Psoas muscle (tissue), 8 donors: Measurements from ENCODE around the gene BBS1. TPM values are rescaled to one million over a fixed set of nuclear protein-coding genes. Genes with fewer than 3 reads are reported as not detected.

ENCODE experiments used
- ATAC-seq, 4 donors: fragments of 200-7000 bp; cut with Tn5 transposase; one replicate each; pipeline ENCODE4 v1.9.1; 2020; ENCODE audit warnings: moderate library complexity in 3 of 4, mild to moderate bottlenecking in 2 of 4
- DNase-seq, 2 donors: peaks; one replicate each; pipeline ENCODE4 v3.0.0-alpha.2; 2020
- H3K27ac ChIP-seq: fragments of 200-600 bp; one replicate; pipeline ENCODE4 v1.8.0; 2022
- H3K27me3 ChIP-seq, 3 donors: fragments of 200-600 bp in 1 of 3; one replicate each; pipeline versions ENCODE4 v1.6.1 to v1.8.0; 2013 to 2022; ENCODE audit warnings: low read length in 2 of 3, mild to moderate bottlenecking in 2 of 3, moderate library complexity in 1 of 3; ENCODE audit not compliant: insufficient read depth in 3 of 3
- H3K36me3 ChIP-seq, 2 donors: fragments of 200-600 bp in 1 of 2; one replicate each; pipeline versions ENCODE4 v1.6.1 to v1.8.0; 2013 to 2022; ENCODE audit warnings: low read depth in 1 of 2, mild to moderate bottlenecking in 1 of 2, moderate library complexity in 1 of 2; ENCODE audit not compliant: insufficient read depth in 1 of 2
- H3K4me1 ChIP-seq: fragments of 200-600 bp; one replicate; pipeline ENCODE4 v1.8.0; 2022
- H3K4me3 ChIP-seq: fragments of 200-600 bp; one replicate; pipeline ENCODE4 v1.8.0; 2022; ENCODE audit warnings: mild to moderate bottlenecking
- H3K9me3 ChIP-seq: fragments of 200-600 bp; one replicate; pipeline ENCODE4 v1.8.0; 2022
- WGBS, 3 donors: extraction: QIAGEN DNeasy Blood & Tissue Kit; methylation state at CpG; one replicate each; pipeline versions ENCODE4 v1.1.6 to v1.1.7; 2013; 5-methylcytosine and 5-hydroxymethylcytosine counted together
- intact Hi-C, 2 donors: fragments of 100-400 bp; cut with DNase I; formaldehyde crosslinking; loops; one replicate each; pipeline versions ENCODE4 v1.11.0 to v1.14.2; 2022
- polyA plus RNA-seq, 3 donors: library from polyadenylated mRNA; stranded (reverse); fragments of 200-250 nt; gene quantifications; one replicate each; pipeline ENCODE4 v1.2.3, GENCODE V29; 2013
- total RNA-seq, 4 donors: library from RNA; stranded (reverse); fragmentation: NEBNext Ultra II Directional in 2 of 4; extraction: Animal tissue kit (Norgen Biotek cat#: 25700) in 2 of 4; gene quantifications; one replicate each; pipeline versions ENCODE4 v1.2.1 to v1.2.4, GENCODE V29; 2021 to 2023
- TF ChIP-seq, protein P1 (sequence below): fragments of 200-600 bp; IDR thresholded peaks from one replicate; pipeline ENCODE4 v1.8.0; 2022; ENCODE audit warnings: antibody characterized with exemption
- donor health status: healthy with polysubstance abuse.
- donor health status: DM: no; HTN: no; CAD: no; lungs with moderate emphysema.
- donor health status: Bipolar disorder and iron deficiency.
- donor health status: healthy.
- donor health status: DM: yes; HTN: yes; CAD: no.
- donor health status: DM: no; HTN: no; CAD: no.
- donor health status: DM: no; HTN: no; CAD: no.
- donor health status: DM: yes; HTN: yes; CAD: no.

BBS1 gene
- total and polyA plus RNA-seq, 7 donors, result 4.4 to 15.3 (median 10.9) TPM

DNA sequence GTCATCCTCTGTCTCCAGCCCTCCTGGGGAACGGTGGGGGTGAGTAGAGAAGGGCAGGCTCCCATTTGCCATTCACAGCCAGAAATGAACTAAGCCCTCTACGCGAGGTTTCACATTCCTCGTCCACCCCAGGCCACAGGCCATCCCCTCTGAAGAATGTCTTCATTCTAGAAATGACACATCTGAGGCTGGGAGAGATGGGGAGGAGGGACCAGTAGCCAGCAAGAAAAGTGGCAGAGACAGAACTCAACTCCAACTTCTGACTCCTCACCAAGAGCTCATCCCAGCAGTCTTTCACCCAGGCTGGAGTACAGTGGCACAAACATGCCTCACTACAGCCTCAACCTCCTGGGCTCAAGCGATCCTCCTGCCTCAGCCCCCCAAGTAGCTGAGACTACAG is 54.5 kb downstream of the BBS1 start:
- H3K4me3 ChIP-seq, result no peak overlapping the region
- H3K4me1 ChIP-seq, result peaks cover 12% of the 10 kb centered on the region
- TF ChIP-seq, protein P1, sequence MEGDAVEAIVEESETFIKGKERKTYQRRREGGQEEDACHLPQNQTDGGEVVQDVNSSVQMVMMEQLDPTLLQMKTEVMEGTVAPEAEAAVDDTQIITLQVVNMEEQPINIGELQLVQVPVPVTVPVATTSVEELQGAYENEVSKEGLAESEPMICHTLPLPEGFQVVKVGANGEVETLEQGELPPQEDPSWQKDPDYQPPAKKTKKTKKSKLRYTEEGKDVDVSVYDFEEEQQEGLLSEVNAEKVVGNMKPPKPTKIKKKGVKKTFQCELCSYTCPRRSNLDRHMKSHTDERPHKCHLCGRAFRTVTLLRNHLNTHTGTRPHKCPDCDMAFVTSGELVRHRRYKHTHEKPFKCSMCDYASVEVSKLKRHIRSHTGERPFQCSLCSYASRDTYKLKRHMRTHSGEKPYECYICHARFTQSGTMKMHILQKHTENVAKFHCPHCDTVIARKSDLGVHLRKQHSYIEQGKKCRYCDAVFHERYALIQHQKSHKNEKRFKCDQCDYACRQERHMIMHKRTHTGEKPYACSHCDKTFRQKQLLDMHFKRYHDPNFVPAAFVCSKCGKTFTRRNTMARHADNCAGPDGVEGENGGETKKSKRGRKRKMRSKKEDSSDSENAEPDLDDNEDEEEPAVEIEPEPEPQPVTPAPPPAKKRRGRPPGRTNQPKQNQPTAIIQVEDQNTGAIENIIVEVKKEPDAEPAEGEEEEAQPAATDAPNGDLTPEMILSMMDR, result no peak
- 61 to 86% (median 67%) methylated on average over 5 of the region's 5 CpGs for WGBS, 3 donors
- no peak for ATAC-seq
- H3K36me3 ChIP-seq, result peaks cover 0 to 60% of the 10 kb centered on the region in 2 donors
- H3K27me3 ChIP-seq, result no peaks in the 10 kb centered on the region
- no peak for DNase-seq
- no peak overlapping the region for H3K27ac ChIP-seq
- intact Hi-C loops, result no loop called here
- no peaks in the 10 kb centered on the region for H3K9me3 ChIP-seq

DNA sequence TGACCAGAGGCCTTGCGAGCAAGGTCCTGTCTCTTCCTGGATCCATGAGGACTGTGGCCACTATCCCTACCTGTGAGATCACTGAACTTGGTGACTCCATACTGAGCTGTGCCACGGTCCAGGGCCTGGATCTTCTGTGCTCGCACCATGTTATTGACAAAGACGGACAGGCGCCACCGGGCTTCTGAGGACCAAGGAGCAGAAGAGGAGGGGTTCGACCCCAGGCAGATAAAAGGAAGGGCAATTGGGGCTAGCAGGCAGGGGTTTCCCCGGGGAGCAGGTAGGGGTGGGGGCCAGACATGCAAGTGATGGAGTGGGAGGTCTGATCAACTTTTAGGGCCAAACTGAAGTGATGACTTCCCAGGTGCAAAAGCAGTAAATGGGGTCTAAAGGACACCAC is 55.8 kb downstream of the BBS1 start:
- intact Hi-C loops, result no loop called here
- ATAC-seq (no peak), DNase-seq (no peak)
- TF ChIP-seq, protein P1, result no peak
- Histone ChIP-seq H3K4me3 (no peak overlapping the region), H3K9me3 (no peaks in the 10 kb centered on the region), H3K27me3 (no peaks in the 10 kb centered on the region), H3K27ac (no peak overlapping the region), H3K36me3 (peaks cover 0 to 60% of the 10 kb centered on the region in 2 donors), H3K4me1 (peaks cover 12% of the 10 kb centered on the region)
- 80 to 92% (median 88%) methylated on average over 8 of the region's 8 CpGs for WGBS, 3 donors

DNA sequence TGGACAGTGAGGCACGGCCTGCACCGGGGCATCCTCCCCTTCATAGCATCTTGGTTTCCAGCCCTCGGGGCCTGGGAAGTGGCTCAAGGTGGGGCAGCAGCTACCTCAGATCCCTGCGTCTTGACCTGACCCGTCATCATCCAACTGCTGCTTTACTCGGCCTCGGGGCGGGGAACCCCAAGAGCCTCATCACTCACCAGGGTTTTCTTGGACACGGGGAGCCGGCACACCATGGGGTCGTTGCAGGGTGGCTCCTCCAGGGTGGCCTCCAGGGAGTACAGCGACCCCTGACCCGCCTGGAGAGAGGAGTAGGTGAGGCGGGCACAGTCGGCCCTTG is 57.3 kb downstream of the BBS1 start:
- H3K36me3 ChIP-seq, result peaks cover 0 to 47% of the 10 kb centered on the region in 2 donors
- peaks cover 12% of the 10 kb centered on the region for H3K4me1 ChIP-seq
- no peaks in the 10 kb centered on the region for H3K27me3 ChIP-seq
- intact Hi-C loops, result no loop called here
- ATAC-seq (peak in 2 of 4 donors; percentile 3 to 4), DNase-seq (no peak)
- TF ChIP-seq, protein P1, result no peak
- WGBS, 3 donors, result 44 to 50% (median 47%) methylated on average over 13 to 15 of the region's 15 CpGs
- no peaks in the 10 kb centered on the region for H3K9me3 ChIP-seq
- peak overlapping the region; percentile 65 for H3K27ac ChIP-seq
- peak overlapping the region; percentile 72 for H3K4me3 ChIP-seq

DNA sequence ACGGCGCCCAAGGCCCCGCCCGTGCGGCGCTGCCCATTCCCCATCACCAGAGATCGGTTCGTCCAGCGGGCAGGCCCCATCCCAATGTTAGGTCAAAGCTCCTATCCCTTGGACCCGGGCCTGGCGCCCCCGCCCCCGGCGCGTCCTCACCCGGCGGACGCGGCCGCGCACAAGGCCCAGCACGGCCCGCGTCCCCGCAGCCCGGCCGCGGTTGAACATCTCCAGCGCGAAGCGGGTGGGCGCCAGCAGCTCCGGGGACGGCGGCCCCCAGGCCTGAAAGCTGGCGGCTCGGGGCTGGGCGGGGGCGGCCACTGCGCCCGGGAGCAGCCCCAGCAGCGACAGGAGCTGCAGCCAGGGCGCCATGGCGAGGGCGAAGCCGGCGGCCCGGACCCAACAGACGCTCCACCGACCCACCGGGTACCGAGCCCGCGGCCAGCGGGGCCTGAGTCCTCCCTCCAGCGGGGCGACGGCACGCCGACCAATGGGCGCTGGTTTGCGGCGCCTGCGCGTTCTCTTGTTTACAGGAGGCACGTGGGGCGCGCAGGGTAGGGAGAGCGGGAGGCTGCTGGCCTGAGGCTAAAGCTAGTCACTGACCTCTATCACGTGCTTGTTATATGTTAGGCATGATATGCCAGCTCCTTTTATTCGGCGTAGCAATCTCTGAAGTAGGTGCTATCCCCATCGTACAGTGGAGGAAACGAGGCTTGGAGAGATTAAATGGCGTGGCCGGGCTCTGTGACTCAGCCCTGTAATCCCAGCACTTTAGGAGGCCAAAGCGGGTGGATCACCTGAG is 57.9 kb downstream of the BBS1 start, which contains the start of gene CTSF:
TSS of gene CTSF (minus strand) at position 483 of the 793 bp plus-strand sequence. CDS start at position 363, 120 bp downstream.
- no peaks in the 10 kb centered on the region for H3K9me3 ChIP-seq
- no peaks in the 10 kb centered on the region for H3K27me3 ChIP-seq
- H3K4me3 ChIP-seq, result peak within 1 kb of the TSS; percentile 72
- DNase-seq (peak; percentile 89 to 95), ATAC-seq (peak; percentile 96 to 99 (median 98))
- peaks cover 0 to 41% of the 10 kb centered on the region in 2 donors for H3K36me3 ChIP-seq
- TF ChIP-seq, protein P1, result no peak
- H3K27ac ChIP-seq, result peak within 1 kb of the TSS; percentile 65
- 2 to 4% (median 3%) methylated on average over 60 to 77 of the region's 77 CpGs for WGBS, 3 donors
- intact Hi-C loops, result no loop called here
- peaks cover 12% of the 10 kb centered on the region for H3K4me1 ChIP-seq
